Measurements from ENCODE around the gene PCDHGA7.

DNA sequence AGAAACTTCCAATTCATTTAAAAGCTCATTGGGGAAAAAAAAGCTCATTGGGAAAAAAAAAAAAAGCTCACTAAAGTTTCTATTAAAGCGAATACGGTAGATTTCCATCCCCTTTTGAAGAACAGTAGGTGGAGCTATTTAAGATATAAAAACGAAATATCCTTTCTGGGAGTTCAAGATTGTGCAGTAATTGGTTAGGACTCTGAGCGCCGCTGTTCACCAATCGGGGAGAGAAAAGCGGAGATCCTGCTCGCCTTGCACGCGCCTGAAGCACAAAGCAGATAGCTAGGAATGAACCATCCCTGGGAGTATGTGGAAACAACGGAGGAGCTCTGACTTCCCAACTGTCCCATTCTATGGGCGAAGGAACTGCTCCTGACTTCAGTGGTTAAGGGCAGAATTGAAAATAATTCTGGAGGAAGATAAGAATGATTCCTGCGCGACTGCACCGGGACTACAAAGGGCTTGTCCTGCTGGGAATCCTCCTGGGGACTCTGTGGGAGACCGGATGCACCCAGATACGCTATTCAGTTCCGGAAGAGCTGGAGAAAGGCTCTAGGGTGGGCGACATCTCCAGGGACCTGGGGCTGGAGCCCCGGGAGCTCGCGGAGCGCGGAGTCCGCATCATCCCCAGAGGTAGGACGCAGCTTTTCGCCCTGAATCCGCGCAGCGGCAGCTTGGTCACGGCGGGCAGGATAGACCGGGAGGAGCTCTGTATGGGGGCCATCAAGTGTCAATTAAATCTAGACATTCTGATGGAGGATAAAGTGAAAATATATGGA, 48.0 kb downstream of the PCDHGA7 start, which contains the start of gene PCDHGA12:
- TF ChIP-seq MYNN (tag by site-specific recombination; IDR thresholded peaks at IDR 0.05; ENCODE audit: borderline replicate concordance): no peak
- TF ChIP-seq, protein P1, sequence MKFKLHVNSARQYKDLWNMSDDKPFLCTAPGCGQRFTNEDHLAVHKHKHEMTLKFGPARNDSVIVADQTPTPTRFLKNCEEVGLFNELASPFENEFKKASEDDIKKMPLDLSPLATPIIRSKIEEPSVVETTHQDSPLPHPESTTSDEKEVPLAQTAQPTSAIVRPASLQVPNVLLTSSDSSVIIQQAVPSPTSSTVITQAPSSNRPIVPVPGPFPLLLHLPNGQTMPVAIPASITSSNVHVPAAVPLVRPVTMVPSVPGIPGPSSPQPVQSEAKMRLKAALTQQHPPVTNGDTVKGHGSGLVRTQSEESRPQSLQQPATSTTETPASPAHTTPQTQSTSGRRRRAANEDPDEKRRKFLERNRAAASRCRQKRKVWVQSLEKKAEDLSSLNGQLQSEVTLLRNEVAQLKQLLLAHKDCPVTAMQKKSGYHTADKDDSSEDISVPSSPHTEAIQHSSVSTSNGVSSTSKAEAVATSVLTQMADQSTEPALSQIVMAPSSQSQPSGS (tag by site-specific recombination; IDR thresholded peaks at IDR 0.05; ENCODE audit: low read depth): no peak
- TF ChIP-seq ZNF24 (tag by site-specific recombination; IDR thresholded peaks at IDR 0.05): no peak
- TF ChIP-seq, protein P2, sequence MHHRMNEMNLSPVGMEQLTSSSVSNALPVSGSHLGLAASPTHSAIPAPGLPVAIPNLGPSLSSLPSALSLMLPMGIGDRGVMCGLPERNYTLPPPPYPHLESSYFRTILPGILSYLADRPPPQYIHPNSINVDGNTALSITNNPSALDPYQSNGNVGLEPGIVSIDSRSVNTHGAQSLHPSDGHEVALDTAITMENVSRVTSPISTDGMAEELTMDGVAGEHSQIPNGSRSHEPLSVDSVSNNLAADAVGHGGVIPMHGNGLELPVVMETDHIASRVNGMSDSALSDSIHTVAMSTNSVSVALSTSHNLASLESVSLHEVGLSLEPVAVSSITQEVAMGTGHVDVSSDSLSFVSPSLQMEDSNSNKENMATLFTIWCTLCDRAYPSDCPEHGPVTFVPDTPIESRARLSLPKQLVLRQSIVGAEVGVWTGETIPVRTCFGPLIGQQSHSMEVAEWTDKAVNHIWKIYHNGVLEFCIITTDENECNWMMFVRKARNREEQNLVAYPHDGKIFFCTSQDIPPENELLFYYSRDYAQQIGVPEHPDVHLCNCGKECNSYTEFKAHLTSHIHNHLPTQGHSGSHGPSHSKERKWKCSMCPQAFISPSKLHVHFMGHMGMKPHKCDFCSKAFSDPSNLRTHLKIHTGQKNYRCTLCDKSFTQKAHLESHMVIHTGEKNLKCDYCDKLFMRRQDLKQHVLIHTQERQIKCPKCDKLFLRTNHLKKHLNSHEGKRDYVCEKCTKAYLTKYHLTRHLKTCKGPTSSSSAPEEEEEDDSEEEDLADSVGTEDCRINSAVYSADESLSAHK (tag by site-specific recombination; IDR thresholded peaks at IDR 0.05): no peak
- TF ChIP-seq KLF1 (tag by site-specific recombination; IDR thresholded peaks at IDR 0.05): no peak
- no peak for TF ChIP-seq FEZF1 (tag by site-specific recombination; IDR thresholded peaks at IDR 0.05)
- TF ChIP-seq ZNF513 (tag by site-specific recombination; IDR thresholded peaks at IDR 0.05): no peak
- TF ChIP-seq ZBTB1 (tag by site-specific recombination; IDR thresholded peaks at IDR 0.05): no peak
- TF ChIP-seq YY1 (tag by site-specific recombination; IDR thresholded peaks at IDR 0.05): no peak
- no peak for TF ChIP-seq ZNF843 (tag by site-specific recombination; IDR thresholded peaks at IDR 0.05)
- TF ChIP-seq CTCF (tag by site-specific recombination; IDR thresholded peaks at IDR 0.05): no peak
- TF ChIP-seq ZBTB20 (tag by site-specific recombination; IDR thresholded peaks at IDR 0.05): no peak
